K562 (cell line): ENCODE measurements around the gene MLYCD.

Source experiments
- BHLHE40 ChIP-seq: IDR thresholded peaks from 2 replicates; pipeline ENCODE4 v1.6.1; 2011; ENCODE audit warnings: low read length, improper control_type of control experiment
- GTF3C2 ChIP-seq: IDR thresholded peaks from 3 replicates; pipeline ENCODE4 v1.6.1; 2011; ENCODE audit warnings: borderline replicate concordance, mild to moderate bottlenecking, moderate library complexity; ENCODE audit not compliant: insufficient read length; ENCODE audit errors: extremely low read depth
- KAT2B ChIP-seq: IDR thresholded peaks from one replicate; pipeline ENCODE4 v1.6.1; 2012; ENCODE audit warnings: low read depth, mild to moderate bottlenecking, control low read depth, inconsistent platforms, low read length, moderate library complexity
- MEF2A ChIP-seq: IDR thresholded peaks from 2 replicates; pipeline ENCODE4 v1.6.1; 2011; ENCODE audit warnings: low read depth, mild to moderate bottlenecking, low read length, moderate library complexity; ENCODE audit not compliant: control insufficient read depth
- NR1H2 ChIP-seq: sonication (generic); formaldehyde crosslinking; IDR thresholded peaks from 2 replicates; pipeline ENCODE4 v1.4.0; 2020; ENCODE audit warnings: mild to moderate bottlenecking, missing genetic modification reagents
- PML ChIP-seq: IDR thresholded peaks from 2 replicates; pipeline ENCODE4 v1.6.1; 2012; ENCODE audit warnings: low read length, inconsistent platforms
- POLR2A ChIP-seq: fragments of 450-650 bp; conservative IDR thresholded peaks from 2 replicates; pipeline ENCODE4 v1.6.1; 2016
- PTBP1 ChIP-seq: fragments of 200-400 bp; formaldehyde crosslinking; IDR thresholded peaks from 2 replicates; pipeline ENCODE4 v1.6.1; 2017; ENCODE audit warnings: low read depth, low read length
- SIN3A ChIP-seq, 2 experiments: fragments of 150-350 bp in 1 of 2; IDR thresholded peaks; 2 replicates each; pipeline ENCODE4 v1.6.1; 2011 to 2016; ENCODE audit warnings: borderline replicate concordance in 2 of 2, low read depth in 2 of 2, low read length in 2 of 2, mild to moderate bottlenecking in 2 of 2, moderate library complexity in 2 of 2; ENCODE audit not compliant: control insufficient read depth in 1 of 2
- SMARCE1 ChIP-seq: fragments of 450-650 bp; IDR thresholded peaks from 2 replicates; pipeline ENCODE4 v1.7.1; 2016; ENCODE audit warnings: mild to moderate bottlenecking
- ZNF592 ChIP-seq: fragments of 450-650 bp; IDR thresholded peaks from 2 replicates; pipeline ENCODE4 v1.6.1; 2017; ENCODE audit warnings: antibody characterized with exemption, mild to moderate bottlenecking
- TF ChIP-seq, protein P1 (sequence below), 3 experiments: IDR thresholded peaks in 2 of 3; conservative IDR thresholded peaks in 1 of 3; 2 replicates each; pipeline ENCODE4 v1.5.1; 2011 to 2012; ENCODE audit warnings: low read length in 3 of 3, mild to moderate bottlenecking in 3 of 3, control low read depth in 2 of 3, improper control_type of control experiment in 1 of 3, inconsistent platforms in 1 of 3, low read depth in 1 of 3, mixed read lengths in 1 of 3, moderate library complexity in 1 of 3; ENCODE audit not compliant: insufficient read depth in 2 of 3

DNA sequence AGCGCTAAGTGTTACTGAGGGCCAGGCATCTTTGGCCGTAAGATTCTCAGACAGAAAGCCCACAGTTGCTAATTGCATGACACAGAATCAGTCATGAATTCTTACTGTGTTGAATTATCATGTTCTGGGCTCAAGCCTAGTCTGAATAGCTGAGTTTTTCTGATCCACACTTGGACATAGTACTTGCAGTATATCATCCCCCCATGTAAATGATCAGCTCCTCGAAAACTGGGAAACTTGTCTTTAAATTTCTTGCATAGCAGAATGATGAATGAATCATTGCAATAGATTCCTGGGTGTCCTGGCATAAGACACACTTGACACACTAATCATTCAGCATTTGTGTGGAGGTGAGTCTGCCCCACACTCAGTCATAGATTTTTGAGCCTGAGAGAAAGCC is 2.2 kb downstream of the MLYCD start:
- TF ChIP-seq, protein P1, sequence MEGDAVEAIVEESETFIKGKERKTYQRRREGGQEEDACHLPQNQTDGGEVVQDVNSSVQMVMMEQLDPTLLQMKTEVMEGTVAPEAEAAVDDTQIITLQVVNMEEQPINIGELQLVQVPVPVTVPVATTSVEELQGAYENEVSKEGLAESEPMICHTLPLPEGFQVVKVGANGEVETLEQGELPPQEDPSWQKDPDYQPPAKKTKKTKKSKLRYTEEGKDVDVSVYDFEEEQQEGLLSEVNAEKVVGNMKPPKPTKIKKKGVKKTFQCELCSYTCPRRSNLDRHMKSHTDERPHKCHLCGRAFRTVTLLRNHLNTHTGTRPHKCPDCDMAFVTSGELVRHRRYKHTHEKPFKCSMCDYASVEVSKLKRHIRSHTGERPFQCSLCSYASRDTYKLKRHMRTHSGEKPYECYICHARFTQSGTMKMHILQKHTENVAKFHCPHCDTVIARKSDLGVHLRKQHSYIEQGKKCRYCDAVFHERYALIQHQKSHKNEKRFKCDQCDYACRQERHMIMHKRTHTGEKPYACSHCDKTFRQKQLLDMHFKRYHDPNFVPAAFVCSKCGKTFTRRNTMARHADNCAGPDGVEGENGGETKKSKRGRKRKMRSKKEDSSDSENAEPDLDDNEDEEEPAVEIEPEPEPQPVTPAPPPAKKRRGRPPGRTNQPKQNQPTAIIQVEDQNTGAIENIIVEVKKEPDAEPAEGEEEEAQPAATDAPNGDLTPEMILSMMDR (IDR thresholded peaks at IDR 0.05 in 2 of 3, conservative IDR thresholded peaks at IDR 0.05 in 1 of 3; ENCODE audit: insufficient read depth in 2 of 3, low read depth in 1 of 3, low read length in 3 of 3), result no peak
- TF ChIP-seq PML, result no peak
- TF ChIP-seq POLR2A, result no peak
- TF ChIP-seq MEF2A, result no peak
- TF ChIP-seq GTF3C2, result no peak
- TF ChIP-seq KAT2B, result no peak
- TF ChIP-seq SMARCE1, result no peak
- TF ChIP-seq BHLHE40, result no peak
- TF ChIP-seq ZNF592, result no peak
- TF ChIP-seq SIN3A (IDR thresholded peaks at IDR 0.05; ENCODE audit: borderline replicate concordance in 2 of 2, control insufficient read depth in 1 of 2, low read depth in 2 of 2, low read length in 2 of 2), result no peak
- no peak for TF ChIP-seq NR1H2 (CRISPR knock-in tag)
- TF ChIP-seq PTBP1, result no peak
